Skin epidermis (tissue), 12 donors: ENCODE measurements around the gene PDE7B.

ENCODE experiments used
- H3K27ac ChIP-seq, 21 experiments: fragments of 200-600 bp; sonication (generic) in 11 of 21; one replicate each; pipeline ENCODE4 v1.5.0; 2020; ENCODE audit warnings: mild to moderate bottlenecking in 3 of 21, inconsistent platforms in 2 of 21, moderate library complexity in 2 of 21
- H3K4me3 ChIP-seq, 7 experiments: fragments of 200-600 bp; sonication (generic) in 2 of 7; one replicate each; pipeline ENCODE4 v1.5.0; 2020; ENCODE audit warnings: inconsistent platforms in 2 of 7, mild to moderate bottlenecking in 2 of 7, moderate library complexity in 1 of 7

The PDE7B gene

DNA sequence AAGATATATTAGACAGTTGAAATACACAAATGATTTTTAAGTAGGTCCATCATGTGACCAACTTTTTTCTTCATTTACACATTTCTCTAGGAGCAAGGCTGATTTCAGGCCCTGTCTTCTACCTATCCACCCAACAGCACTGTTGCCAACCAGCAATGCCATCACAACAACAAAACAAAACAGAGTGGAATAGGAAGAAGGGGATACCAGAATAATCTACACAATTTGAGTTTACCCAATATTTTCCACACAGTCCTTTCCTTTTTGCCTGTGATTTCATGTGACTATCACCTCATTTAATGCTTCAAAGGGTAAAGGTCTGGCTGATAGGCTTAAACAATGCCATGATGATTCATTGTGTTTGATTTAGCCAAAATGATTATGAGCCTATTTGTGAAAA is 303.7 kb downstream of the PDE7B start:
- no peak overlapping the region for H3K4me3 ChIP-seq
- H3K27ac ChIP-seq = no peak overlapping the region

DNA sequence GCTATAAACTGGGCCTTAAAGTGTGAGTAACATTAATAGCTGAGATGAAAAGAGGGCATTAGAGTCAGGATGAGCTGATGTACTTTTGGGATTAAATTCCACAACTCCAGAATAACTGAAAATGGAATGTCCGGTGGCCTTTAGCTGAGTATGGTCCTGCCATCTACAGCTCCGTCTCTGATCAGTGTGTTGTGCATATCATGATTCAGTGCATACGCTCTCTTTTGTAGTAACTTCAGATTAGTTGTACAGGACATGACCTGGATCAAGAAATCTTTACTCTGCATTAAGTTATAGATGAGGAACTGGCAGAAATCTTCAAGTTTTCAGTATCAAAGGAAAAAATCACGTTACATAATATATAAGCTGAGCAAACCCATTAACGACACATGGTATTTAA is 306.2 kb downstream of the PDE7B start:
- H3K27ac ChIP-seq = no peak overlapping the region

DNA sequence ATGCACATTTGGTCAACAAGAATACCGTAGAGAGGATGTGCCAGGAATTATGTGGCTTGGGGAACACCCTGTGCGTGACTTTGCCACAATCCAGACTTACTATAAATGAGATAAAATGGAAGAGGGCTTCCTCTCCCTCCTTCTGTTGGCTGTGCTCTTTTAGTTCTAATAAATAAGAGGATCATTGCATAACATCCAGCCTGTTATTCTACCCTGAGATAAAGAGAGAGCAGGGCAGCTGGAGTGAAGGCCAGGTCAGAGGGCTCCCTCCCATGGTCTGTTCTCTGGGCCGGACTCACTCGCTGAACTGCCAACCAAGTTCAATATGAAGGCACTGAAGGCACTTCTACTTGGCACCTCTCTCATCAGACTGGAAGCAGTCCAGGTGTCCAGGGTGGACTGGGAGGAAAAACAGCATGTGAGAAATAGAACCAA is 306.9 kb downstream of the PDE7B start:
- H3K27ac ChIP-seq = no peak overlapping the region
- no peak overlapping the region for H3K4me3 ChIP-seq

More for the DNA sequence above, 306.2 kb downstream of the PDE7B start:
- no peak overlapping the region for H3K4me3 ChIP-seq

GRCh38 chr6:136158971-136159370 is 307.5 kb downstream of the PDE7B start:
- H3K4me3 ChIP-seq = no peak overlapping the region
- H3K27ac ChIP-seq = no peak overlapping the region

DNA sequence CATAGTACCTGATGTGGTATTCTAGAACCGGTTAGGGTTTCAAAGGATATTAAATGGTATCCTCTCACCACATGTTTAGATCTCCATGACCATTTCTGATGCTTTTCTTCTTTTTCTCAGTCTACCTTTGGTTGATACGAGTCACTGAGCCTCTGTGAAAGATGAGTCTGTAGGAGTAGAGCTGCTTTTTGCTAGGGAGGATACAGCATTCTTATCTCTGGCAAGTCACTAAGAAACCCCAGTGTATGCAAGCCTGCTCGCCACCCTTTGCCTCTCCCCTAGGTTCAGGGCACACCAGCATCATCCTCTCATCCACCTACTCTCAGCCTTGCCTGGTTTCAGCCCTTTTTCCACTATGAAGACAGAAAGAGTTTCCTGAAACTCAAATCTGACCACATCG is 308.7 kb downstream of the PDE7B start:
- no peak overlapping the region for H3K4me3 ChIP-seq
- no peak overlapping the region for H3K27ac ChIP-seq

DNA sequence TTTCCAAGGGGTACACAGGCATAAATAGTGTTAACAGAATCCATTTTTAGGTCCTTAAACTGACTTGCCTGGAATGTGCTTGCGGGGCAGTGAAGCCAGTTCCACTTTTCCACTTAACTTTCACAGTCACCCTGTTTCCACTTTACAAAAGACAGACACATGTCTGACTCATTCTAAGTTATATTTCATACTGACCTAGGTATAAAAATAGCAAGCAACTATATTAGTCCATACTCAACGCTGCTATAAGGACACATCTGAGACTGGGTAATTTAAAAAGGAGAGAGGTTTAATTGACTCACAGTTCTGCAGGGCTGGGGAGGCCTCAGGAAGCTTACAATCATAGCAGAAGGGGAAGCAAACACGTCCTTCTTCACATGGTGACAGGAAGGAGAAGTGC is 310.4 kb downstream of the PDE7B start:
- Histone ChIP-seq H3K27ac (no peak overlapping the region), H3K4me3 (no peak overlapping the region)

DNA sequence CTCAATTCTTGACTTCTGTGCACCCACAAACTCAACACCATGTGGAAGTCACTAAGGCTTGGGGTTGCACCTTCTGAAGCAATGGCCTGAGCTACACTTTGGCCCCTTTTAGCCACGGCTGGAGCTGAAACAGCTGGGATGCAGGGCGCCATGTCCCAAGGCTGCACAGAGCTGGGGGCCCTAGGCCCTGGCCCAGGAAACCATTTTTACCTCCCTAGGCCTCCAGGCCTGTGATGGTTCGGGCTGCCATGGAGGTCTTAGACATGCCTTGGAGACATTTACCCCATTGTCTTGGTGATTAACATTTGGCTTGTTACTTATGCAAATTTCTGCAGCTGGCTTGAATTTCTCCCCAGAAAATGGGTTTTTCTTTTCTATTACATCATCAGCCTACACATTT is 311.8 kb downstream of the PDE7B start:
- H3K4me3 ChIP-seq = no peak overlapping the region
- no peak overlapping the region for H3K27ac ChIP-seq

GRCh38 chr6:136166815-136167214 is 315.3 kb downstream of the PDE7B start:
- Histone ChIP-seq H3K4me3 (no peak overlapping the region), H3K27ac (no peak overlapping the region)

GRCh38 chr6:136169394-136170148 is 318.1 kb downstream of the PDE7B start:
- Histone ChIP-seq H3K27ac (no peak overlapping the region), H3K4me3 (no peak overlapping the region)

DNA sequence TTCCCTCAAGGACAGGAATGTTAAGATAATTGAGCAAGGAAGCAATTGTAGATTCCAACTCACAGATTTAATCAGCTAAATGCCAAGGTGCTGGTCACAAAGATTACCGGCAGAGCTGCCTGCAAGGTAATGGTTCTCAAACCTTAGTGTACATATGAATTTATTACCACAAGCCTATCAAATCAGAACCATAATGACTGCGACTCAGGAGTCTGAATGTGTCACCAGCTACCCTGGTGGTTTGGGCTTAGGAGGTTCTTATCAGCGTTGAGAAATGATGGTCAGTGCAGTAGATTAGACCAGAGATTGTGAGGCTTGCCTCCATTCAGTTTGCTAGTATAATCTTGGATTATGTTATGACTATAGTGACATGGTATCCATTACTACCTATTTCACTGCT is 319.7 kb downstream of the PDE7B start:
- H3K4me3 ChIP-seq = no peak overlapping the region
- no peak overlapping the region for H3K27ac ChIP-seq

- no peak overlapping the region for H3K27ac ChIP-seq
- no peak overlapping the region for H3K4me3 ChIP-seq
Measured at GRCh38 chr6:136173519-136174507, 322.3 kb downstream of the PDE7B start.

DNA sequence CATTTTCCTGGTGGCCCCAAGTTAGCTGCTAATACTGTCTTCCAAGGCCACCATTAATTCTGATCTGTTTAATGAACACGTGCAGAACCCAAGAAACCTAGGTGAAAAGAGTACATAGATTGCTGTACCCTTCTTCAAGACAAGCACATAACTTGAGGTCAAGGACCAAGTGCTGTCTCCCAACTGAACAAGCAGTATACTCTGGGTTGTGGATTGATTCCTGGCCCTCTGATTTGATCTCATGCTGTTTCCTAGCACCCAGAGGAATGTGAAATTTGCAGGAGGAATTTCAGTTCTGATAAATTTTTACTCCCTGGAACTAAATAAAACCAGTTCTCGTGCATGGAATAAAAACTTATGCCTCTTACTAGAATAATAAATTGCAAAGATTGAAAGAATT is 323.0 kb downstream of the PDE7B start:
- no peak overlapping the region for H3K27ac ChIP-seq
- H3K4me3 ChIP-seq = no peak overlapping the region

DNA sequence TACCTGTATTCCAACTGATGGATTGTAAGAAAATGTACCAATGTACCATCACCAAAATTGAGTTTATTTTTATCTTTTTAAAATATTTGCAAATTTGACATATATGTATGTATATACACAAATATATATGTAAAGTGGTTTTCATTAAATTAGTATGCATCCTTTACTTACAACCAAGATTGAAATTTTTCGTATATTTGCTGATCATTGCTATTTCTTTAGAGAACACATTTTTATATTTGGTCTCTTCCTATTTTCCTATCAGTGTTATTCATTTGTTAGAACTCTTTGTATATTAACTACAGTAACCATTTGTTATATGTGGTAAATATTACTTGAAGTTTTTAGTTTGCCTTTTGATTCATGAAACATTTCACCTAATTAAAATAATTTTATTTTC is 324.4 kb downstream of the PDE7B start:
- H3K27ac ChIP-seq = no peak overlapping the region
- H3K4me3 ChIP-seq = no peak overlapping the region

DNA sequence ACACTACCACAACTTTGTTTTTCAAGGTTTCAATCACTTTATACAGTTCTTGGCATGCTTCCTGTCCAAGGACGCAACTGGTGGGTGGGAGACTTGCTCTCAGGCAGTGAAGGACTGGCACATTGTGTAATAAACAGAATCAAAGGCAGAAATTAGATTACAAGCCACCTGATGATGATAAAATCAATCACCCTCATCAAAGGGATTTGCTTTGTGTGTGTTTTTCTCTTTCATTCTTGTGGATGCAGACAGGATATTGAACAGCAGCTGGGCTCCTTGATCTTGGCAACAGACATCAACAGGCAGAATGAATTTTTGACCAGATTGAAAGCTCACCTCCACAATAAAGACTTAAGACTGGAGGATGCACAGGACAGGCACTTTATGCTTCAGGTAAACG is 327.2 kb downstream of the PDE7B start:
- Histone ChIP-seq H3K4me3 (no peak overlapping the region), H3K27ac (no peak overlapping the region)

DNA sequence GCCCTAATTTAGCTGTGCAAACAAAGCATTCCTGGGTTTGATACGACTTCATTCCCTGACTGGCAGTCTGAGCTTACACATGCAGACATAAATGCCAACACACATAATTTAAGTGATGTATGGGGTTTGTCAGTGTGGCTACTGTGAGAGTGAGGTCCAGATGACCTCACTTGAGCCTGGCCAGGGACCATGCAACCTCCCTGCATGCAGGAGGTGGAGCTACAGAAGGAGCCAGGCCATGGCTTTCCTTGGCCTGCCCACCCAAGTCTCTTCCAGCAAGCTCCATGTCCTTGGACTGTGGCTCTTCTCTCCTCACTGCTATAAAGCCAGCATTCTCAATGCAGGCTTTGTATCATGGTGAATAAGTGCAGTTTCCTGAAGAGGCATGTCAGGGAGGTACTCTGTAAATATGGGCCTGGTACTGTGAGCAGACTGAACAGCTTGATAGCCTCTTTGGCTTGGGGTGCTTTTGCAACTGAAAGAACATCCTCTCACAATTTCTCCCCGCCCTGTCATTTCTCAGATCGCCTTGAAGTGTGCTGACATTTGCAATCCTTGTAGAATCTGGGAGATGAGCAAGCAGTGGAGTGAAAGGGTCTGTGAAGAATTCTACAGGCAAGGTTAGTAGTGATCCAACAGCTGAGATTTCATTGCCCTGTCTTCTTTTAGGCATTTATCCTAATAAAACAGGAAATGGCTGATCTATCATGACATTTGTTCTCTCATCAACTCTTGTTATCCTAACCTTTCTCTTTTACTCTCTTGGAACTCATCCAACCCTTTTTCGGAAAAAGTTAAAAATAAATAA is 329.4 kb downstream of the PDE7B start:
- Histone ChIP-seq H3K4me3 (no peak overlapping the region), H3K27ac (no peak overlapping the region)

DNA sequence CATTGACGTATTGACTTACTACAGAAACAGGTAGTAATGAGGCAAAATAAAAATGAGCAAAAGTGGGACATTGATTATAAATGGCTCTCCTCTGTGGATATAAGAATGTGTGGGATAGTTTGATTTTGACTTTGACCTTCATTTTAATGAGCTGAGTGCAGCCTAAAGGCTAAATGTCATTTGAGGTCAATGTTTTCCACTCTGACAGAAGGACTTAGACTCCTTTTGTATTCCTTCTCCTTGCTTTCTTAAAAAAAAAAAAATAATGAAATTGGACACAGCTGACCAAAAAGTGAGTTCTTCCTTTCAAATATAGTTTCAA is 330.0 kb downstream of the PDE7B start:
- H3K4me3 ChIP-seq = no peak overlapping the region
- H3K27ac ChIP-seq = no peak overlapping the region

DNA sequence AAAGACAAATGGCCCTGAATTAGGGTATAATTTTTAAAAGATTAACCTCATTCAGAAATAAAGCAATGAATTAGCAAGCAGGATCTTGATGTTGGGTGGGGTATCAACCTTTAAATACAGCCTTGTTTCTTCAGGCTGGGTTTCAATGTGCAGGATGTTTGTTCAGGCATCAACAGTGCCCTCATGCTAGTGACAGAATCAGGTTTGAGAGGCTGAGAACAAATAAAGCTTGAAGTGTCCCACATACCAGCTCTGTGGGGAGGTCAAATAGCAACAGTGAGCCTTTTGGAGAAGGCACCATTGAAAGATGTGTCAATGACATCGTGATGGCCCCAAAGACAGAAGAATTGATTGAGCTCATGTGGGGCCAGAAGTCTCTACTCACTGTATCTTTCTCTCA is 330.4 kb downstream of the PDE7B start:
- no peak overlapping the region for H3K4me3 ChIP-seq
- H3K27ac ChIP-seq = no peak overlapping the region

GRCh38 chr6:136184738-136185137 is 333.2 kb downstream of the PDE7B start:
- Histone ChIP-seq H3K27ac (no peak overlapping the region), H3K4me3 (no peak overlapping the region)

DNA sequence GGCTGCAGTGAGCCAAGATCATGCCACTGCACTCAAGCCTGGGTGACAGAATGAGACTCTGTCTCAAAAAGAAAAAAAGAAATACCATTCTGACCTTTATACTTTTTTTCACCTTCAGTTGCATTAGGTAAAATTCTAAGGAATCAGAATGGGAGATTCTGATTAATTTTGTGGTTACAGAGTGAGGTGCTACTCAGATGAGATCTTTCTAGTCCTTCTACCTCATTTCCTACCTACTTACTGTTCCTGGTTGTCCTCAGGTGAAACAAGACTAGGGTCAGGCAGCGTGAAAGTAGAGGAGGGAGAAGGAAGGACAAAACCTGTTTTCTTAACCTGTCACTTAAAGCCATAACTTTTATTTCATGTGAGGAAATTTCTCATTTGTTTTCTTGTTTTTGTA is 334.9 kb downstream of the PDE7B start:
- Histone ChIP-seq H3K27ac (no peak overlapping the region), H3K4me3 (no peak overlapping the region)

GRCh38 chr6:136188486-136188885 is 337.0 kb downstream of the PDE7B start:
- Histone ChIP-seq H3K27ac (no peak overlapping the region), H3K4me3 (no peak overlapping the region)
